HFFc6 (cell line): ENCODE results near the gene CALU. TPM values are rescaled to one million over a fixed set of nuclear protein-coding genes. Genes with fewer than 3 reads are reported as not detected.
A peak's percentile ranks its signal among the peaks of the same experiment; 100 is the strongest.

Experiments used
- DNase-seq: peaks from one replicate; pipeline ENCODE4 v3.0.0-alpha.2; 2018
- H3K27ac Mint-ChIP-seq: 2 replicates; pipeline ENCODE4 v1.8.0; 2020; ENCODE audit warnings: mild to moderate bottlenecking, mixed read lengths
- H3K27me3 Mint-ChIP-seq: 2 replicates; pipeline ENCODE4 v1.8.0; 2021; ENCODE audit warnings: mild to moderate bottlenecking, moderate library complexity, mixed read lengths; ENCODE audit not compliant: insufficient read depth
- H3K36me3 Mint-ChIP-seq: 2 replicates; pipeline ENCODE4 v1.8.0; 2021; ENCODE audit warnings: low read depth, mixed read lengths
- H3K4me1 Mint-ChIP-seq: 2 replicates; pipeline ENCODE4 v1.8.0; 2020; ENCODE audit warnings: low read depth, mixed read lengths
- H3K4me3 Mint-ChIP-seq: 2 replicates; pipeline ENCODE4 v1.8.0; 2020; ENCODE audit warnings: mild to moderate bottlenecking, moderate library complexity, mixed read lengths
- H3K9me3 Mint-ChIP-seq: 2 replicates; pipeline ENCODE4 v1.8.0; 2020; ENCODE audit warnings: mild to moderate bottlenecking, mixed read lengths
- total RNA-seq, 6 experiments: library from RNA; stranded (reverse); fragmentation: NEBNext Ultra II Directional; extraction: Animal tissue kit (Norgen Biotek cat#: 25700); gene quantifications; 2 replicates in 1 of 6; 3 replicates in 5 of 6; pipeline ENCODE4 v1.2.3, GENCODE V29; 2021
- TF ChIP-seq, protein P1 (sequence below): fragments of 200-600 bp; sonication (generic); IDR thresholded peaks from 2 replicates; pipeline ENCODE4 v1.5.0; 2021; ENCODE audit warnings: antibody characterized with exemption, mild to moderate bottlenecking

CALU gene
- total RNA-seq, 6 experiments from 2014 or later, result 821 to 941 (median 887) TPM

DNA sequence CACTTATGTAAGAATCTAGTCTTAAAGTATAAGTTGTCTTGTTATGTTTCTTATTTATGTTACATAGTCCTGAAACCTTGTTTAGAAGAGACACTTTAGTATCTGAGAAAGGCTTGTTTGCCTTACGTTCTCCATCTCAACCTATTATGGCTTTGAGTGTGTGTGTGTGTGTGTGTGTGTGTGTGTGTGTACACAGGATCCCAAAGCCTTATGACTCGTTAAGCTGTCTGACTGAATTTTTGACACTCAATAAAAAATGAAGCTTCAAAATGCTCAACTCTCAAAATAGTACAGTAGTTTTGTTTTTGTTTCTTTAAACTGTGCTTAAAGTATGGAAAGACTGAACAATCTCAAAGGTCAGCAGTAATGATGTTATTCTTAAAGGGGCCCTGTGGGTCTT is 18.0 kb downstream of the CALU start:
- H3K4me1 Mint-ChIP-seq, result peaks cover 61% of the 10 kb centered on the region
- DNase-seq, result peak; percentile 52
- peak overlapping the region; percentile 53 for H3K4me3 Mint-ChIP-seq
- peak overlapping the region; percentile 88 for H3K27ac Mint-ChIP-seq
- TF ChIP-seq, protein P1, sequence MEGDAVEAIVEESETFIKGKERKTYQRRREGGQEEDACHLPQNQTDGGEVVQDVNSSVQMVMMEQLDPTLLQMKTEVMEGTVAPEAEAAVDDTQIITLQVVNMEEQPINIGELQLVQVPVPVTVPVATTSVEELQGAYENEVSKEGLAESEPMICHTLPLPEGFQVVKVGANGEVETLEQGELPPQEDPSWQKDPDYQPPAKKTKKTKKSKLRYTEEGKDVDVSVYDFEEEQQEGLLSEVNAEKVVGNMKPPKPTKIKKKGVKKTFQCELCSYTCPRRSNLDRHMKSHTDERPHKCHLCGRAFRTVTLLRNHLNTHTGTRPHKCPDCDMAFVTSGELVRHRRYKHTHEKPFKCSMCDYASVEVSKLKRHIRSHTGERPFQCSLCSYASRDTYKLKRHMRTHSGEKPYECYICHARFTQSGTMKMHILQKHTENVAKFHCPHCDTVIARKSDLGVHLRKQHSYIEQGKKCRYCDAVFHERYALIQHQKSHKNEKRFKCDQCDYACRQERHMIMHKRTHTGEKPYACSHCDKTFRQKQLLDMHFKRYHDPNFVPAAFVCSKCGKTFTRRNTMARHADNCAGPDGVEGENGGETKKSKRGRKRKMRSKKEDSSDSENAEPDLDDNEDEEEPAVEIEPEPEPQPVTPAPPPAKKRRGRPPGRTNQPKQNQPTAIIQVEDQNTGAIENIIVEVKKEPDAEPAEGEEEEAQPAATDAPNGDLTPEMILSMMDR, result no peak
- peaks cover 2% of the 10 kb centered on the region; the same call in 1 of the 2 replicates for H3K27me3 Mint-ChIP-seq
- no peaks in the 10 kb centered on the region for H3K9me3 Mint-ChIP-seq
- peaks cover 43% of the 10 kb centered on the region for H3K36me3 Mint-ChIP-seq

DNA sequence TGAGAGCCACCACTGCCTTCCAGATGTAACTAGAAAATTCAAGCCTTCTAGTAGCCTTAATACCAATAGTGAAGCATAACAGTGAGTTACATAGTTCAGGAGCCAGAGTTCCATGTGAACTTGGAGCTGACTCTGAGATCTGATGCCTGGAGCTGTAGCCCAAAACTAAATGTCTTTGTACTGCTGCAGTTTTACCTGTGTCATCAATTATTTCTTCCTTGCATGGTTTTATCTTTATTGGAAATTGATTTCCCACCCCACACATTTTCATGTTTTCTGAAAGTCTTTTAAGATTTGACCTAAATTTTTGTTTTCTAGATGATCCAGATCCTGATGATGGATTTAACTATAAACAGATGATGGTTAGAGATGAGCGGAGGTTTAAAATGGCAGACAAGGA is 19.4 kb downstream of the CALU start:
- TF ChIP-seq, protein P1, result no peak
- Mint-ChIP-seq H3K9me3 (no peaks in the 10 kb centered on the region), H3K36me3 (peaks cover 39% of the 10 kb centered on the region), H3K27me3 (no peaks in the 10 kb centered on the region; the same call in 1 of the 2 replicates), H3K4me1 (peaks cover 52% of the 10 kb centered on the region), H3K4me3 (no peak overlapping the region), H3K27ac (peak overlapping the region; percentile 45)
- DNase-seq, result no peak

DNA sequence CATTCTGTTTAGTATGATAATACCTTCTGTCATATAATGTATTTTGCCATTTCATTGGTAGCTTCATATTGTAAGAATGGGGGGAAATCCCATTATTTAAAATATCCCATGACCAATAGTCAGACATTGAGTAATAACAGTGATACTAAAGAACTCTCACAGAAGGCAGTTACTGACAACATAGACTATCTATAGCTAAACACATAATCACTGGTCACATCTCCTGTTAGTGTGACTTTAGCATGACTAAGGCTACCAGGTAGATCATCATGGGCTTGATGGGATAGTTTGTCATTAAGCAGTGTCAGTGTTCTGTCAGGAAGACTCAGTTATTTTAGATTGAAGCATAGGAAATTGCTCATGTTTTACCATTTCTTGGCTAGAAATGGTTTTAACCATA is 20.1 kb downstream of the CALU start:
- TF ChIP-seq, protein P1, result no peak
- no peak for DNase-seq
- Mint-ChIP-seq H3K27me3 (no peaks in the 10 kb centered on the region; the same call in 1 of the 2 replicates), H3K36me3 (peaks cover 33% of the 10 kb centered on the region), H3K9me3 (no peaks in the 10 kb centered on the region), H3K4me3 (no peak overlapping the region), H3K27ac (no peak overlapping the region), H3K4me1 (peaks cover 45% of the 10 kb centered on the region)

DNA sequence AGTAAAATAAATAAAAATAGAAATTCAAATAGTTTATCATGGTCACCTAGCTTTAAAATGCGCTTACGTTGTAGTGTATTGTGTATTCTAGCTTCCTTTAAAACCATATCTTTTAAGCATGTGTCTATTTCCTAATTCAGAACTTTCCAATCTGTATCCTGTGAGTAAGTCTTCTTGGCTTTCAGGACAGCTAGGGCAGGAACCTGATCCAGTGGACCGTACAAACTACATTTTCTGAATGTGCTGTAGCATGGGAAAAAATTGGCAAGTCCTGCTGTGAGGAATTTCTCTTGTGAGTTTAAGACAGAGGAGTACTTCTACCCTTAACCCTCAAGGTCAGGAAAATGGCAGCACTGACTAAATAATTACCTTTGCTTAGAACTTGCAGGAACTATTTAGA is 24.4 kb downstream of the CALU start:
- TF ChIP-seq, protein P1, result no peak
- peaks cover 3% of the 10 kb centered on the region; the same call in 1 of the 2 replicates for H3K4me1 Mint-ChIP-seq
- peaks cover 31% of the 10 kb centered on the region for H3K36me3 Mint-ChIP-seq
- no peak overlapping the region for H3K27ac Mint-ChIP-seq
- H3K27me3 Mint-ChIP-seq, result 0 out of 2 replicates have a peak, but pooled peaks cover 3% of the 10 kb centered on the region
- no peak for DNase-seq
- H3K9me3 Mint-ChIP-seq, result no peaks in the 10 kb centered on the region
- no peak overlapping the region for H3K4me3 Mint-ChIP-seq

DNA sequence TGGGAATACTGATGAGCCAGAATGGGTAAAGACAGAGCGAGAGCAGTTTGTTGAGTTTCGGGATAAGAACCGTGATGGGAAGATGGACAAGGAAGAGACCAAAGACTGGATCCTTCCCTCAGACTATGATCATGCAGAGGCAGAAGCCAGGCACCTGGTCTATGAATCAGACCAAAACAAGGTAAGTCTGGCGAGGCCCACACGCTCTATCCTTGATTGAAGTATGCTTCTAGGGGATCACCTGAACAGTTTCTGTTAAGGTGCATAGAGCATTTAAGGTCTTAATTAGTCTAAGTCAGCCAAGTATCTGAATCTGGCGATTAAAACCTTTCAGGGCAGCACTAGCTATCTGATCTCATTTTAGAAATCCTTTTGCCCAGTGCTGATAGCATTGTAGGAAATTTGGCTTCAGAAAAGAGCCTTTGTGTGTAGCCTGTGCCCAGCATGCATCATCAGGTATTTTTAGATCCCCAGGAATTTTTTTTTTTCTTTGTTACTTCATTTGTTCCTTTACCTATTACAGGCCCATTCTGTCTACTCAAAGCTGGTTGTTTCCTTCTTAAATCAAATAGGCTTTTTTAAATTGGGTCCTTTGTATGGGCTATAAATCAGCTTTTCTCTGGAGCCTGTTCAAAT is 28.4 kb downstream of the CALU start:
- no peak for DNase-seq
- Mint-ChIP-seq H3K4me1 (peaks cover 8% of the 10 kb centered on the region; the same call in 1 of the 2 replicates), H3K36me3 (peaks cover 60% of the 10 kb centered on the region), H3K9me3 (no peaks in the 10 kb centered on the region), H3K27ac (no peak overlapping the region), H3K4me3 (no peak overlapping the region), H3K27me3 (0 out of 2 replicates have a peak, but pooled peaks cover 3% of the 10 kb centered on the region)
- TF ChIP-seq, protein P1, result no peak
